Measurements from ENCODE around the gene OR10H4. TPM values are rescaled to one million over a fixed set of nuclear protein-coding genes. Genes with fewer than 3 reads are reported as not detected.
A peak's percentile ranks its signal among the peaks of the same experiment; 100 is the strongest.
"Not testable (repeated sequence)": the region's sequence is repeated elsewhere in the genome, so short reads cannot be mapped to it uniquely, and the experiment has no call there.

The OR10H4 gene
- total RNA-seq, 3 donors from 2014 or later, result not detected

DNA sequence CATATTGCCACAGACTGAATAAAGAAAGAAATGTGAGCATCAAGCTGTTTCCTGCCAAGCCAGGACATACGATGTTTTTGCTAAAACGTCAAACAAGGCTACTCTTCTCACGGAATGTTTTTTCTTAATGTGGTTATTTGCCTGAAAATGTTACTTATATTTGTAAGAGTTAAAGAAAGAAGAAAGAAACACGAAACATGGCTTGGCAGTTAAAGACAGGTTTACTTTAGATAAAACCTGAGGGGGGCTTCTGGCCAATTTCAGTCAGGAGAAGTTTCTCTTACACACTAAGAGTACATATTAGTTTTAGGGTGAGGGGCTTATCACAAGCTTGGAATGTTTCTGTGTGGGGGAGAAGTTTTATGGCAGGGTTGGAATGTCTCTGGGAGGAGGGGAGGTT is 4.4 kb upstream of the OR10H4 start:
- Histone ChIP-seq H3K4me1 (no peaks in the 10 kb centered on the region), H3K36me3 (no peaks in the 10 kb centered on the region), H3K4me3 (no peak overlapping the region), H3K27ac (no peak overlapping the region), H3K9me3 (peaks cover 9 to 24% of the 10 kb centered on the region in 2 donors), H3K27me3 (peaks cover 0 to 6% of the 10 kb centered on the region in 2 donors)
- TF ChIP-seq POLR2AphosphoS5 (IDR thresholded peaks at IDR 0.05) (no peak), POLR2A (IDR thresholded peaks at IDR 0.05) (no peak)
- TF ChIP-seq, protein P1, sequence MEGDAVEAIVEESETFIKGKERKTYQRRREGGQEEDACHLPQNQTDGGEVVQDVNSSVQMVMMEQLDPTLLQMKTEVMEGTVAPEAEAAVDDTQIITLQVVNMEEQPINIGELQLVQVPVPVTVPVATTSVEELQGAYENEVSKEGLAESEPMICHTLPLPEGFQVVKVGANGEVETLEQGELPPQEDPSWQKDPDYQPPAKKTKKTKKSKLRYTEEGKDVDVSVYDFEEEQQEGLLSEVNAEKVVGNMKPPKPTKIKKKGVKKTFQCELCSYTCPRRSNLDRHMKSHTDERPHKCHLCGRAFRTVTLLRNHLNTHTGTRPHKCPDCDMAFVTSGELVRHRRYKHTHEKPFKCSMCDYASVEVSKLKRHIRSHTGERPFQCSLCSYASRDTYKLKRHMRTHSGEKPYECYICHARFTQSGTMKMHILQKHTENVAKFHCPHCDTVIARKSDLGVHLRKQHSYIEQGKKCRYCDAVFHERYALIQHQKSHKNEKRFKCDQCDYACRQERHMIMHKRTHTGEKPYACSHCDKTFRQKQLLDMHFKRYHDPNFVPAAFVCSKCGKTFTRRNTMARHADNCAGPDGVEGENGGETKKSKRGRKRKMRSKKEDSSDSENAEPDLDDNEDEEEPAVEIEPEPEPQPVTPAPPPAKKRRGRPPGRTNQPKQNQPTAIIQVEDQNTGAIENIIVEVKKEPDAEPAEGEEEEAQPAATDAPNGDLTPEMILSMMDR (IDR thresholded peaks at IDR 0.05), result no peak
- intact Hi-C loops (cut with DNase I; ENCODE audit: low total_unique reads), result no loop called here
- DNase-seq (ENCODE audit: low spot score in 2 of 2), result no peak

DNA sequence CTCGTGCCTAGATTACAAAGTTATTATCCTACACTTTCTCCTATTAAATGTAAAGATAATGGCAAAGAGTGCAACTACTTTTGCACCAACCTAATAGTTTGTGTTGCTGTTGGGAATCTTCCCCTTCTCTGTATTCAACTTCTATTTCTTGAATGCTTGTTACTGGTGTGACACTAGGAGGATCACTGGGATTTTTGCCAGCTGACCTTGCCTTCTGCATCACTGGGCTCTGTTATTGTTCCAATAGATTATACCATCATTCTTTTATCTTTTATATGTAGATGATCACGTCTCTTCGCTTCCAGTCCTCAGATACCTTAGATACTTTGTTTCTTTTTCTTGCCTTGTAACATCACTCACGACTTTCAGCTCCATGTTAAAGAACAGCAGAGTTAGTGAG is 3.5 kb upstream of the OR10H4 start:
- H3K9me3 ChIP-seq, result peaks cover 12 to 25% of the 10 kb centered on the region in 2 donors
- intact Hi-C loops (cut with DNase I; ENCODE audit: low total_unique reads), result no loop called here

DNA sequence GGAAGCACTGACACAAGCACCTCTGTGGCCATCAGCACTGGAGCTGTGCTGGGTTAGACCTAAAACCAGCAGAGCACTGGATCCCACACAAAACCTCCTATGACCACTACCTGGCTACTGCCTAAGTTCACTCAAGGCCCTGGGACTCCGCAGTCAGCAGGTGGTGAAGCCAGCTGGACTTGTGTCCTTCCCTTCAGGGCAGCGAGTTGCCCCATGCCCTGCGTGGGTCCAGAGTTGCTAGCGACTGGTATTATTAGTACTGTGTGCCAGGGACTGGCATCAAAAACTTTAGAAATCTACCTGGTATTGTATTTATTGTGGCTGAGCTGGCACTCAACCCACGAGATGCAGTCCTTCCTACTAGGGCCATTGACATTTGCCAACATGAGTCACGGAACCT is 6.0 kb downstream of the OR10H4 start:
- Histone ChIP-seq H3K27me3 (peaks cover 0 to 19% of the 10 kb centered on the region in 2 donors), H3K27ac (no peak overlapping the region), H3K9me3 (no peaks in the 10 kb centered on the region), H3K36me3 (no peaks in the 10 kb centered on the region), H3K4me3 (no peak overlapping the region), H3K4me1 (no peaks in the 10 kb centered on the region)
- DNase-seq (ENCODE audit: low spot score in 2 of 2), result peak in 1 of 2 donors; percentile 12
- intact Hi-C loops (cut with DNase I; ENCODE audit: low total_unique reads), result no loop called here
- TF ChIP-seq POLR2AphosphoS5 (IDR thresholded peaks at IDR 0.05), result no peak

More for the DNA sequence above, 3.5 kb upstream of the OR10H4 start:
- H3K27me3 ChIP-seq, result no peaks in the 10 kb centered on the region
- no peaks in the 10 kb centered on the region for H3K4me1 ChIP-seq
- TF ChIP-seq, protein P1 (IDR thresholded peaks at IDR 0.05), result no peak
- TF ChIP-seq POLR2AphosphoS5 (IDR thresholded peaks at IDR 0.05) (no peak), POLR2A (IDR thresholded peaks at IDR 0.05) (no peak)
- H3K4me3 ChIP-seq, result no peak overlapping the region
- no peak for DNase-seq (ENCODE audit: low spot score in 2 of 2)
- H3K36me3 ChIP-seq, result no peaks in the 10 kb centered on the region
- no peak overlapping the region for H3K27ac ChIP-seq

DNA sequence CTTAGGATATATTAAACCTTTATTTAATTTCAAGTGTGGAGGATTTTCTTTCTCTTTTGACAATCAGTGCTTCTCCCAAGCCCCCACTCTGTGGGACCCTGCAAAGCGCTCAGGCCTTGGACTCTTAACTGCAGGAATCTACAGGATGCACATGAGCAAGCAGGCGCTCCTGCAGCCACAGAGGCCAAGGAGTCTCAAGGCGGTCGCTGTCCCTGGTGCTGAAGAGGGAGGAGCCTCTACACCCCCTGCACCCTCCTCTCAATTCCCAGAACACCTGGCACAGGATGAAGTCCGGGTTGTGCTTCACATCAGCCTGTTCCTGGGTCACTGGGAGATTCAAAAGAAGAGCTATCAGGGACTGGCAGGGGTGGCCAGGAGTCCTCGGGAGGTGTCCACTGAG is 13.5 kb downstream of the OR10H4 start:
- DNase-seq (ENCODE audit: low spot score in 2 of 2), result no peak
- Histone ChIP-seq H3K36me3 (no peaks in the 10 kb centered on the region), H3K27ac (no peak overlapping the region), H3K9me3 (peaks cover 0 to 15% of the 10 kb centered on the region in 2 donors), H3K27me3 (peaks cover 0 to 21% of the 10 kb centered on the region in 2 donors), H3K4me1 (no peaks in the 10 kb centered on the region), H3K4me3 (no peak overlapping the region)
- intact Hi-C loops (cut with DNase I; ENCODE audit: low total_unique reads), result no loop called here
- TF ChIP-seq, protein P1 (IDR thresholded peaks at IDR 0.05), result no peak
- TF ChIP-seq POLR2AphosphoS5 (IDR thresholded peaks at IDR 0.05) (no peak), POLR2A (IDR thresholded peaks at IDR 0.05) (no peak)

DNA sequence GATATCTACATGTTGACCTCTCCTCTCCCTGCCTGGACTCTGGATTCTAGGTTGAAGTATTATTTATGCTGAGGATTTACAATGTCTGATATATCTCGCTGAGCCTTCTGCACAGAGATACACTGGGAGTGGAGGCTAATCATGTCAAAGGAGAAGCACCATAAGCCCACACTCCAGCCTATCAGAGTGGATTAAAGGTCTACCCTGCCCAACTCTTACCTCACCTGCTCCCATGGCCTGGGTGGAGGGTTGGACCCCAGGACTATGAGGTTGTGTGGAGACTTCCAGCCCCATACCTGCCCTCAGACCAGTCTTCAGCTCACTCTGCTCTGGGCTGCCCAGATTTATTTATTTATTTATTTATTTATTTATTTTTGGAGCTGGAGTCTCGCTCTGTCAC is 15.4 kb downstream of the OR10H4 start:
- Histone ChIP-seq H3K27ac (no peak overlapping the region), H3K9me3 (peaks cover 0 to 15% of the 10 kb centered on the region in 2 donors), H3K36me3 (no peaks in the 10 kb centered on the region), H3K4me1 (no peaks in the 10 kb centered on the region), H3K27me3 (peaks cover 0 to 22% of the 10 kb centered on the region in 2 donors), H3K4me3 (no peak overlapping the region)
- TF ChIP-seq POLR2A (IDR thresholded peaks at IDR 0.05) (no peak), POLR2AphosphoS5 (IDR thresholded peaks at IDR 0.05) (no peak)
- intact Hi-C loops (cut with DNase I; ENCODE audit: low total_unique reads), result no loop called here
- no peak for DNase-seq (ENCODE audit: low spot score in 2 of 2)

DNA sequence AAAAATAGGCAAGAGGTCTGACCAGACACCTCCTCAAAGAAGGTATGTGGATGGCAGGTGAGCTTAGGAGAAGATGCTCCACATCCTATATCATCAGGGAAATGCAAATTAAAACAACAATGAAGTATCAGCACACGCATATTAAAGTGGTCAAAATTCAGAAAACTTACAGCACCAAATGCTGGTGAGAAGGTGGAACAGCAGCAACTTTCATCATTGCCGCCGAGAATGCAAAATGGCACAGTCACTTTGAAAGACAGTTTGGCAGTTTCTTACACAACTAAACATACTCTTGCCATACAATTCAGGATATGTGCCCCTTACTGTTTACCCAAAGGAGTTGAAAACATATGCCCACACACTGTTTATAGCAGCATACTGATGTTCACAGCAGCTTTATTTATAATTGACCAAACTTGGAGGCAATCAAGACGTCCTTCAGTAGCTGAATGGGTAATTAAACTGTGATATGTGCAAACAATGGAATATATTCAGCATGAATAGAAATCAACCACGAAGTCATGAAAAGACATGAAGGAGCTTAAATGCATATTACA is 22.5 kb downstream of the OR10H4 start:
- Histone ChIP-seq H3K4me3 (no peak overlapping the region), H3K27ac (no peak overlapping the region), H3K36me3 (no peaks in the 10 kb centered on the region), H3K9me3 (no peaks in the 10 kb centered on the region), H3K4me1 (no peaks in the 10 kb centered on the region), H3K27me3 (peaks cover 0 to 5% of the 10 kb centered on the region in 2 donors)
- intact Hi-C loops (cut with DNase I; ENCODE audit: low total_unique reads), result loop anchor here (5.0 kb wide), 1 partner anchor 139 kb away; no protein-coding TSS in a partner anchor
- no peak for DNase-seq (ENCODE audit: low spot score in 2 of 2)
- no peak for TF ChIP-seq POLR2A (IDR thresholded peaks at IDR 0.05)
- no peak for TF ChIP-seq POLR2AphosphoS5 (IDR thresholded peaks at IDR 0.05)
- TF ChIP-seq, protein P1 (IDR thresholded peaks at IDR 0.05), result no peak

DNA sequence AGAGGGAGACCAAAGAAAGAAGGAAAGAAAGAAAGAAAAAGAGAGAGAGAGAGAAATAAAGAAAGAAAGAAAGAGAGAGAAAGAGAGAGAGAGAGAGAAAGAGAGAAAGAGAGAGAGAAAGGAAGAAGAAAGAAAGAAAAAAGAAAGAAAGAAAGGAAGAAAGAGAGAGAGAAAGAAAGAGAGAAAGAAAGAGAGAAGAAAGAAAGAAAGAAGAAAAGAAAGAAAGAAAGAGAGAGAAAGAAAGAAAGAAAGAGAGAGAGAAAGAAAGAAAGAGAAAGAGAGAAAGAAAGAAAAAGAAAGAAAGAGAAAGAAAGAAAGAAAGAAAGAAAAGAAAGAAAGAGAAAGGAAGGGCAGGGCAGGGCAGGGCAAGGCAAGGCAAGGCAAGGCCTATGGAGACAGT is 23.2 kb downstream of the OR10H4 start:
- H3K36me3 ChIP-seq; DNase-seq (ENCODE audit: low spot score in 2 of 2); H3K9me3 ChIP-seq; H3K4me3 ChIP-seq; H3K4me1 ChIP-seq; H3K27me3 ChIP-seq; H3K27ac ChIP-seq: not testable (repeated sequence)
- intact Hi-C loops (cut with DNase I; ENCODE audit: low total_unique reads), result loop anchor here (2.0 to 5.0 kb wide), 2 partner anchors 73 to 140 kb away; partner anchors contain the start of gene CYP4F2

Data from breast epithelium (tissue), 4 donors.